ENCODE data around the gene GNL2.
A peak's percentile ranks its signal among the peaks of the same experiment; 100 is the strongest.

GNL2 gene

GRCh38 chr1:37595440-37596181, at the start of gene GNL2:
GNL2 (minus strand) TSS chr1:37595937; CDS start chr1:37595822, 115 bp downstream.
- Mint-ChIP-seq H3K27me3 (ENCODE audit: low read depth) (no peaks in the 10 kb centered on the region), H3K9me3 (no peaks in the 10 kb centered on the region), H3K27ac (peak within 1 kb of the TSS; percentile 87 to 97 (median 95)), H3K4me1 (peaks cover 38% of the 10 kb centered on the region), H3K36me3 (ENCODE audit: low read depth) (peaks cover 19% of the 10 kb centered on the region), H3K4me3 (peak within 1 kb of the TSS; percentile 99 to 100 (median 100))
- TF ChIP-seq CTCF (IDR thresholded peaks at IDR 0.05; ENCODE audit: unreplicated experiment in 3 of 3): no peak

GRCh38 chr1:37641059-37641458, 45.3 kb upstream of the GNL2 start:
- no peak for TF ChIP-seq CTCF (IDR thresholded peaks at IDR 0.05; ENCODE audit: unreplicated experiment in 3 of 3)
- Mint-ChIP-seq H3K4me3 (no peak overlapping the region), H3K36me3 (ENCODE audit: low read depth) (no peaks in the 10 kb centered on the region), H3K27me3 (ENCODE audit: low read depth) (peaks cover 17% of the 10 kb centered on the region), H3K9me3 (no peaks in the 10 kb centered on the region), H3K4me1 (no peaks in the 10 kb centered on the region), H3K27ac (no peak overlapping the region)

GRCh38 chr1:37636435-37636834, 40.7 kb upstream of the GNL2 start:
- Mint-ChIP-seq H3K4me3 (no peak overlapping the region), H3K36me3 (ENCODE audit: low read depth) (no peaks in the 10 kb centered on the region), H3K4me1 (peaks cover 19% of the 10 kb centered on the region), H3K9me3 (no peaks in the 10 kb centered on the region), H3K27me3 (ENCODE audit: low read depth) (peaks cover 29% of the 10 kb centered on the region), H3K27ac (no peak overlapping the region)
- no peak for TF ChIP-seq CTCF (IDR thresholded peaks at IDR 0.05; ENCODE audit: unreplicated experiment in 3 of 3)

GRCh38 chr1:37634992-37635902, 39.5 kb upstream of the GNL2 start:
- TF ChIP-seq CTCF (IDR thresholded peaks at IDR 0.05; ENCODE audit: unreplicated experiment in 3 of 3): no peak
- no peak overlapping the region for H3K27ac Mint-ChIP-seq
- peak overlapping the region; percentile 70 to 74 (median 72) for H3K4me3 Mint-ChIP-seq
- H3K36me3 Mint-ChIP-seq (ENCODE audit: low read depth): no peaks in the 10 kb centered on the region
- no peaks in the 10 kb centered on the region for H3K9me3 Mint-ChIP-seq
- H3K27me3 Mint-ChIP-seq (ENCODE audit: low read depth): peaks cover 41% of the 10 kb centered on the region
- peaks cover 19% of the 10 kb centered on the region for H3K4me1 Mint-ChIP-seq

- peak within 1 kb of the TSS; percentile 74 to 78 (median 77) for H3K4me3 Mint-ChIP-seq
- H3K36me3 Mint-ChIP-seq (ENCODE audit: low read depth): no peaks in the 10 kb centered on the region
- no peak within 1 kb of the TSS for H3K27ac Mint-ChIP-seq
- H3K27me3 Mint-ChIP-seq (ENCODE audit: low read depth): peaks cover 49% of the 10 kb centered on the region
- no peak for TF ChIP-seq CTCF (IDR thresholded peaks at IDR 0.05; ENCODE audit: unreplicated experiment in 3 of 3)
- H3K9me3 Mint-ChIP-seq: no peaks in the 10 kb centered on the region
- H3K4me1 Mint-ChIP-seq: peaks cover 19% of the 10 kb centered on the region
Observed at GRCh38 chr1:37634244-37634991, 38.7 kb upstream of the GNL2 start, which contains the start of gene RSPO1. RSPO1 (minus strand) TSS chr1:37634892; CDS start chr1:37629661, 5,231 bp downstream.
